GM18867 (cell line): ENCODE data around the gene WDR27.
"Not testable (repeated sequence)": the region's sequence is repeated elsewhere in the genome, so short reads cannot be mapped to it uniquely, and the experiment has no call there.

Source experiments
- ATAC-seq: cut with Tn5 transposase; IDR thresholded peaks from one replicate; pipeline ENCODE4 v1.9.1; 2021; ENCODE audit warnings: mild to moderate bottlenecking, moderate library complexity; ENCODE audit not compliant: unreplicated experiment

The WDR27 gene

GRCh38 chr6:169452117-169452868 lies 249.5 kb downstream of the WDR27 start:
- ATAC-seq, result no peak

- ATAC-seq, result no peak
These were observed 250.6 kb downstream of the WDR27 start for GRCh38 chr6:169451065-169451838.

GRCh38 chr6:169450097-169450496 lies 251.7 kb downstream of the WDR27 start:
- no peak for ATAC-seq

GRCh38 chr6:169449221-169449620 lies 252.6 kb downstream of the WDR27 start:
- no peak for ATAC-seq

- no peak for ATAC-seq
These were observed 255.9 kb downstream of the WDR27 start for GRCh38 chr6:169445661-169446581.

- ATAC-seq, result no peak
These were observed 256.6 kb downstream of the WDR27 start for GRCh38 chr6:169445227-169445626.

GRCh38 chr6:169441292-169441691 lies 260.5 kb downstream of the WDR27 start:
- ATAC-seq, result no peak

GRCh38 chr6:169439710-169440109 lies 262.1 kb downstream of the WDR27 start:
- ATAC-seq, result no peak

GRCh38 chr6:169434554-169434953 lies 267.3 kb downstream of the WDR27 start:
- not testable (repeated sequence) for ATAC-seq

- no peak for ATAC-seq
These were observed 272.8 kb downstream of the WDR27 start for GRCh38 chr6:169429001-169429400.

- ATAC-seq, result no peak
These were observed 273.3 kb downstream of the WDR27 start for GRCh38 chr6:169428532-169428931.

- ATAC-seq, result no peak
These were observed 274.0 kb downstream of the WDR27 start for GRCh38 chr6:169427856-169428255.

GRCh38 chr6:169426611-169427010 lies 275.2 kb downstream of the WDR27 start:
- no peak for ATAC-seq

GRCh38 chr6:169425628-169426370 lies 276.0 kb downstream of the WDR27 start:
- no peak for ATAC-seq

- ATAC-seq, result no peak
These were observed 277.0 kb downstream of the WDR27 start for GRCh38 chr6:169424821-169425240.

- no peak for ATAC-seq
These were observed 277.6 kb downstream of the WDR27 start for GRCh38 chr6:169424149-169424804.

- ATAC-seq, result no peak
These were observed 280.1 kb downstream of the WDR27 start for GRCh38 chr6:169421586-169422264.

- ATAC-seq, result no peak
These were observed 280.8 kb downstream of the WDR27 start for GRCh38 chr6:169420912-169421543.

GRCh38 chr6:169417101-169417500 lies 284.7 kb downstream of the WDR27 start:
- no peak for ATAC-seq
